Stimulated activated CD4-positive, alpha-beta T cell treated with anti-CD3 and anti-CD28 coated beads, Interleukin-1b, Interleukin-23, amount 100 ng/mL, for 4 hours (primary cell): ENCODE results near the gene HMCN2.
"Not testable (repeated sequence)": the region's sequence is repeated elsewhere in the genome, so short reads cannot be mapped to it uniquely, and the experiment has no call there.

ENCODE experiments used
- DNase-seq, 2 donors: peaks; one replicate each; pipeline ENCODE4 v3.0.0-alpha.2; 2020; ENCODE audit warnings: low read depth in 2 of 2

The HMCN2 gene

GRCh38 chr9:130431536-130432303 lies 166.2 kb downstream of the HMCN2 start:
- DNase-seq = no peak

GRCh38 chr9:130432362-130432761 lies 166.8 kb downstream of the HMCN2 start:
- DNase-seq = no peak

DNA sequence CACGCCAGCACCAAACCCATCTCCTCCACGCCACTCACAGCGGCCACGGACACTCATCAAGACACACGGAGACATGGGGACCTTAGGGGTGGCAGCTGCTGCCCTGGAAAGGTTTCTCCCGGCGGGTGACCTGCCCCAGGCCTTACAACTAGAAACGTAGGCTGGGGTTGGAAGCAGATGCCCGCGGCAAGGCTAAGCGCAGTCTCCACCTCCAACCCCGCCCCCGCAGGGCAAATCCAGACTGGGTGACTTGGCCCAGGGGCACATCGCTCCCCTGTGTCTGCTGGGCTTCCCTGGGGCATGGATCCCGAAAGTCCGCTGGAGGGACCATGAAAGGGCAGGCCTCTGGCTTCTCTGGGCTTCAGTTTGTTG lies 167.2 kb downstream of the HMCN2 start:
- DNase-seq = no peak

GRCh38 chr9:130433168-130433946 lies 167.8 kb downstream of the HMCN2 start:
- peak in 1 of 2 donors; percentile 27 for DNase-seq

GRCh38 chr9:130433947-130434262 lies 168.3 kb downstream of the HMCN2 start:
- DNase-seq = no peak

- DNase-seq = not testable (repeated sequence)
These were observed 169.1 kb downstream of the HMCN2 start for GRCh38 chr9:130434656-130435055.

DNA sequence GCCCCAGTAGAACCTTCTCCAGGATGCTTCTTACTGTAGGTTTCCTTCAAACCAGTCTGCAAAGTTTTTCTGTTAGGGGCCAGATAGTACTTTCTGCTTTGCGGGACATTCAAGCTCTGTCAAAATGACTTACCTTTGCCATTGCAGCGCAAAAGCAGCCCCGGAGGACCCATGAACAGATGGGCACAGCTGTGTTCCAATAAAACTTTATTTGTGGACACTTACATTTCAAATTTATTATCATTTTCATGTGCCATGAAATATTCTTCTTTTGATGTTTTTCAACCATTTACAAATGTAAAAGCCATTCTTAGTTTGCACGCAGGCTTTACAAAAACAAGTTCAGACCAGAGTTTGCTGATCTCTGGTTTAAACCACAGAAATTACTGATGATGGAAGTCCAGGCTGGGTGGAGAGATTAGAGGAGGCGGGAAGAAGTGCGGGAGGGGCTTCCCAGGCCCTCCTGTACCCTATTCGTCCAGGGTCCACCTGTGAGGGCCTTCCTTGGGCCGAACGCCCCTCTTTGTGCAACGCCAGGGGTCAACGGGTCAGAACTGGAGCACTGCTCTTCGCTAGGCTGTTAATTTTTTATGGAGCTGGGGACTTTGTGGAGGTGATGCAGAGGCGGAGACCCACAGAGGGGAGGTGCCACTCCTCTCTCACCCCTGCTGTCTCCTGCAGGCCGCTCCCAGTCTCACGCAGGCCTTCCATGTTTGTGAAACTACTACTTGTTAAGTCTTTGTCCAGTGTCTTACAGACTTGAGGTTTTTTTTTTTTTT lies 171.6 kb downstream of the HMCN2 start:
- DNase-seq = no peak

DNA sequence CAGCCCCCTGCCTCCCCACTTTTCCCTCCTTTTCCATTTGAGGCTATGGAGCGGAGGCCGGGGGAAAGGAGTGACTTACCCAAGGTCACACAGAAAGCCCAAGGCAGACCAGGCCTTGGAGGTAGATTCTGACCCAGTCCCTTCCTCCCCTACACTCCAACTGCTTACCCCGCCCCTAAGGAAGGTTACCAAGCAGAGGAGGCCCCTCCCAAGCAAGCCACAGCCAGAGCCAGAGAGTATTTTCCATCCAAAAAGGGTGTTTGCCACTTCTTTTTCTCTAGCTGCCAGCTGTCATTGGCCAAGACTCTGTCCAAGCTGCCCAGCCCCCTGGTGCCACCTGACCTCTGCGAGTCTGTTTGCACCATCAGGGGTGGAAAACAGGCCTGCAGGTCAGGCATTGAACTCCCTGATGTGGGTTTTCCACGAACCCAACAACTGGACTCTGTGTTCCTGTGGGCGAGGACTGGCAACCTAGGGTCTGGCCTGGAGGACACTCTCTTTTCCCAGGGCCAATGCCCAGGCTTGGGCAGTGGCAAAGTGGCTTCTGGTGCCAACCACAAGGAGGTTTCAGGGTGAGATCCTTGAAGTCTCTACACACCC lies 172.9 kb downstream of the HMCN2 start:
- no peak for DNase-seq

- no peak for DNase-seq
These were observed 175.5 kb downstream of the HMCN2 start for GRCh38 chr9:130441031-130441430.

- no peak for DNase-seq
These were observed 177.3 kb downstream of the HMCN2 start for GRCh38 chr9:130442746-130443455.

- no peak for DNase-seq
These were observed 177.9 kb downstream of the HMCN2 start for GRCh38 chr9:130443456-130443801.

GRCh38 chr9:130443840-130444492 lies 178.4 kb downstream of the HMCN2 start:
- DNase-seq = no peak

DNA sequence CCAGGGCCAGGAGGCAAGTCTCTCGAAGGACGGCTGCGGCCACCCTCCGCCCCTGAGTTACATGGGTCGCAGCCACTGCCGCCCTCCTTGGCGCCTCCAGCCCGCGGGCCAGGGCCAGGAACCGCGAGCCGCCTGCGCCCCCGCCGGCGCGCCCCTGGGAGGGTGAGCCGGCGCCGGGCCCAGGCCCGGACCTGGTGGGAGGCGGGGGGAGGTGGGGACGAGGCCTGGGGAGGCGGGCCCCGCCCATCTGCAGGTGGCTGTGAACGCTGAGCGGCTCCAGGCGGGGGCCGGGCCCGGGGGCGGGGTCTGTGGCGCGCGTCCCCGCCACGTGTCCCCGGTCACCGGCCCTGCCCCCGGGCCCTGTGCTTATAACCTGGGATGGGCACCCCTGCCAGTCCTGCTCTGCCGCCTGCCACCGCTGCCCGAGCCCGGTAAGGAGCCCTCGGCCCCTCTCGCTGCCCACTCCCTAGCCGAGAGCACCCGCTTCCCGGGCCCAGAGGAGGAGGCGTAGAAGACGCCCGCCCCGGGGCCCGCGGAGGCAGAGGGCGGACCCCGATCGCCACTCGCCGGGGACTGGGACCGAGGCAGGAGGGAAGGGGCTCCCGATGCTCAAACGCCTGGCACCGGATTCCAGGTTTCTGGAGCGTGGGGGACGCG lies 179.1 kb downstream of the HMCN2 start, which contains the start of gene ASS1:
Gene ASS1 (plus strand): TSS at position 397 of the 657 bp plus-strand sequence. CDS start 7,268 bp downstream, outside the sequence.
- peak; percentile 44 to 62 for DNase-seq

- no peak for DNase-seq
These were observed 179.9 kb downstream of the HMCN2 start for GRCh38 chr9:130445268-130445983.

- DNase-seq = no peak
These were observed 180.7 kb downstream of the HMCN2 start for GRCh38 chr9:130446101-130446861.

DNA sequence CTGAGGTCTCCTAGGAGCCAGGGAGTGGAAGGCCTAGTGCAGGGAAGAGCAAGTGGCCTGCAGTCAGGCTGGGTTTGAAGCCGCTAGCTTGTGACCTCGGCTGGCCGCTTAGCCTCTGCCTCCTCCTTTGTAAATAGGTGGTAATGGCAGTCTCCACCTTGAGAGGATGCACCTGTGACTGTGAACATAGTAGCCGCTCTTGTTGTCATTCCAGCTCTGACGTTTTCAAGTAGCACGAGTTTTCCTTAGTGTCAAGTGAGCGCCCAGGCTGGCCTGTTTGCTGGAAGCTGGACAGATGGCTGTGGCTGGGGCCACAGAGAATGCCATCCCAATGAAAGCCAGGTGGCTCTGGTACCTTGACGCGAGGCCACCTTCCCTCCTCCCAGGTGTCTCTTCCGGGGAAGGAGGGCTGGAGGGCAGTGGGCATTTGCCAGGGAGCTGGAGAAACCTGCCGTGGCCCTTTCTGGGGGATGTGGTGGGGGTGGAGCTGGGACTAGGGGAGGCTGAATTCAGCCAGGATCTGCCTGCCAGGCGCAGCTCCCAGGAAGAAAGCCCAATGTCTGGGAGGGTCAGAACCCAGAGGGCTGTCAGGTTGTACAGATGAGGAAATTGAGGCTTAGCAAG lies 181.7 kb downstream of the HMCN2 start:
- no peak for DNase-seq

DNA sequence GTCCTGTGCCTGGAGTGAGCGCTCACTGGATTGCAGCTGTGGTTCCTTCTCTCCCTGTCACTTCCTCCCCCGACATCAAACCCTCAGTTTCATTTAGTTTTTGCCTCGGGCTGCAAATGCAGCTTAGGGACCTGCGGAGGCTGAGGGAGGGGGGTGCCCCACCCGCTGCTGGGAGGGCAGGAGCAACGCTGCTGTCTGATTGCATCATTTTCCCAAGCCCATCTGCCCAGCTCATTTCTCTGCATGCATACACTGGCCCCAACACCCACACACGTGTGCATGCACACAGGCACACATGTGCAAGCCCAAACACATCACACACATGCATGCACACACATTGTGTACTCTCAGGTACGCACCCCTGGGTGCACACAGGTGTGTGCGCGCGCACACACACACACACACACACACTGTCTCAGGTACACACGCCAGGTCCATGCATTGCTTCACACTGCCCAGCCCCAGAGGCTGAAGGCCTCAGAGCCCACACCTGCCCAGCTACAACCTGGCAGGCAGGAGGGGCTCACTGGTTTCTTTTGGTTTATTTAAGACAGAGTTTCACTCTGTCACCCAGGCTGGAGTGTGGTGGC lies 182.6 kb downstream of the HMCN2 start:
- DNase-seq = no peak
